ENCODE results near the gene UACA.

GRCh38 chr15:70775160-70775559 is 11.8 kb upstream of the UACA start:
- no peak for TF ChIP-seq POLR2AphosphoS5 (IDR thresholded peaks at IDR 0.05; ENCODE audit: low read depth, low read length)
- no peak for TF ChIP-seq POLR2A (IDR thresholded peaks at IDR 0.05; ENCODE audit: control extremely low read depth in 1 of 2, low read depth in 2 of 2, low read length in 2 of 2)
- TF ChIP-seq ATF2 (IDR thresholded peaks at IDR 0.05; ENCODE audit: low read length): no peak
- TF ChIP-seq SIX5 (IDR thresholded peaks at IDR 0.05; ENCODE audit: low read depth, low read length): no peak
- TF ChIP-seq SIRT6 (IDR thresholded peaks at IDR 0.05; ENCODE audit: low read length): no peak
- TF ChIP-seq CEBPB (IDR thresholded peaks at IDR 0.05; ENCODE audit: low read depth, low read length): no peak
- no peak for TF ChIP-seq CTCF (IDR thresholded peaks at IDR 0.05; ENCODE audit: control extremely low read depth in 1 of 3, insufficient read depth in 1 of 3, low read depth in 1 of 3, low read length in 3 of 3)
- no peak for TF ChIP-seq TAF1 (IDR thresholded peaks at IDR 0.05; ENCODE audit: low read depth, low read length)
